H9 (cell line): ENCODE results near the gene DES. TPM values are rescaled to one million over a fixed set of nuclear protein-coding genes. Genes with fewer than 3 reads are reported as not detected.

Experiments
- DNase-seq: peaks from one replicate; pipeline ENCODE4 v3.0.0-alpha.2; 2017
- H2AFZ ChIP-seq: one replicate; pipeline ENCODE4 v1.6.1; 2013; ENCODE audit warnings: mild to moderate bottlenecking, low read length, control low read depth, moderate library complexity
- H2AK5ac ChIP-seq: 2 replicates; pipeline ENCODE4 v1.6.1; 2013; ENCODE audit warnings: low read length, control low read depth, mixed read lengths; ENCODE audit not compliant: insufficient read length
- H2BK120ac ChIP-seq: one replicate; pipeline ENCODE4 v1.6.1; 2013; ENCODE audit warnings: low read depth, mild to moderate bottlenecking, low read length, control low read depth, inconsistent platforms; ENCODE audit not compliant: poor library complexity, severe bottlenecking
- H2BK12ac ChIP-seq: 2 replicates; pipeline ENCODE4 v1.6.1; 2013; ENCODE audit warnings: low read length, control low read depth, mixed read lengths, low read depth; ENCODE audit not compliant: insufficient read length
- H2BK15ac ChIP-seq: 2 replicates; pipeline ENCODE4 v1.6.1; 2013; ENCODE audit warnings: low read depth, low read length, control low read depth
- H2BK20ac ChIP-seq: one replicate; pipeline ENCODE4 v1.6.1; 2013; ENCODE audit warnings: low read depth, mild to moderate bottlenecking, low read length, control low read depth, inconsistent platforms; ENCODE audit not compliant: poor library complexity, severe bottlenecking
- H2BK5ac ChIP-seq: 2 replicates; pipeline ENCODE4 v1.6.1; 2013; ENCODE audit warnings: low read length, control low read depth, mixed read lengths; ENCODE audit not compliant: insufficient read length
- H3K14ac ChIP-seq: 2 replicates; pipeline ENCODE4 v1.6.1; 2013; ENCODE audit warnings: low read length, control low read depth; ENCODE audit not compliant: insufficient read depth
- H3K18ac ChIP-seq: 2 replicates; pipeline ENCODE4 v1.6.1; 2013; ENCODE audit warnings: low read depth, mild to moderate bottlenecking, mixed read lengths, low read length, control low read depth; ENCODE audit not compliant: insufficient read length
- H3K23ac ChIP-seq: 2 replicates; pipeline ENCODE4 v1.6.1; 2013; ENCODE audit warnings: low read length, control low read depth, mixed read lengths, low read depth; ENCODE audit not compliant: insufficient read length
- H3K23me2 ChIP-seq: 2 replicates; pipeline ENCODE4 v1.6.1; 2013; ENCODE audit warnings: low read depth, mild to moderate bottlenecking, mixed read lengths, low read length, control low read depth; ENCODE audit not compliant: insufficient read length, poor library complexity, severe bottlenecking
- H3K27ac ChIP-seq: 2 replicates; pipeline ENCODE4 v1.5.1; 2013; ENCODE audit warnings: low read length, control low read depth, mixed read lengths, low read depth; ENCODE audit not compliant: insufficient read length
- H3K27me3 ChIP-seq: 2 replicates; pipeline ENCODE4 v1.6.1; 2013; ENCODE audit warnings: low read length, control low read depth, inconsistent platforms; ENCODE audit not compliant: insufficient read depth
- H3K4ac ChIP-seq: 2 replicates; pipeline ENCODE4 v1.6.1; 2013; ENCODE audit warnings: low read depth, mild to moderate bottlenecking, control low read depth, inconsistent platforms, low read length, moderate library complexity
- H3K4me1 ChIP-seq: 2 replicates; pipeline ENCODE4 v1.6.1; 2013; ENCODE audit warnings: low read length, control low read depth, inconsistent platforms; ENCODE audit not compliant: insufficient read depth
- H3K4me2 ChIP-seq: 2 replicates; pipeline ENCODE4 v1.6.1; 2013; ENCODE audit warnings: low read length, control low read depth, mixed read lengths; ENCODE audit not compliant: insufficient read length, insufficient read depth
- H3K56ac ChIP-seq: 2 replicates; pipeline ENCODE4 v1.6.1; 2013; ENCODE audit warnings: low read depth, mild to moderate bottlenecking, mixed read lengths, low read length, control low read depth; ENCODE audit not compliant: insufficient read length
- H3K79me1 ChIP-seq: 2 replicates; pipeline ENCODE4 v1.6.1; 2013; ENCODE audit warnings: low read depth, mild to moderate bottlenecking, moderate library complexity, low read length, control low read depth, inconsistent platforms; ENCODE audit not compliant: insufficient read depth, poor library complexity, severe bottlenecking
- H3K79me2 ChIP-seq: 2 replicates; pipeline ENCODE4 v1.6.1; 2013; ENCODE audit warnings: low read length, control low read depth, inconsistent platforms; ENCODE audit not compliant: insufficient read depth
- H3K9ac ChIP-seq: 2 replicates; pipeline ENCODE4 v1.6.1; 2013; ENCODE audit warnings: low read length, control low read depth, mixed read lengths; ENCODE audit not compliant: insufficient read length; ENCODE audit errors: extremely low read depth
- H3K9me3 ChIP-seq: one replicate; pipeline ENCODE4 v1.6.1; 2013; ENCODE audit warnings: low read depth, low read length, inconsistent platforms; ENCODE audit not compliant: control insufficient read depth
- H3T11ph ChIP-seq: one replicate; pipeline ENCODE4 v1.6.1; 2013; ENCODE audit warnings: mild to moderate bottlenecking, low read length, control low read depth, inconsistent platforms
- H4K20me1 ChIP-seq: one replicate; pipeline ENCODE4 v1.6.1; 2013; ENCODE audit not compliant: control insufficient read depth, insufficient read length, insufficient read depth
- H4K5ac ChIP-seq: 2 replicates; pipeline ENCODE4 v1.6.1; 2013; ENCODE audit warnings: low read depth, mild to moderate bottlenecking, mixed read lengths, low read length, control low read depth; ENCODE audit not compliant: insufficient read length
- H4K8ac ChIP-seq: replicated peaks from 2 replicates; pipeline ENCODE4 v1.6.1; 2013; ENCODE audit warnings: low read length, control low read depth, mixed read lengths, low read depth; ENCODE audit not compliant: insufficient read length
- H4K91ac ChIP-seq: 2 replicates; pipeline ENCODE4 v1.6.1; 2013; ENCODE audit warnings: low read depth, mild to moderate bottlenecking, moderate library complexity, mixed read lengths, low read length, control low read depth; ENCODE audit not compliant: insufficient read length
- H3K27ac Mint-ChIP-seq, 3 experiments: 2 replicates in 2 of 3; 3 replicates in 1 of 3; pipeline ENCODE4 v1.8.0; 2020 to 2021; ENCODE audit warnings: mixed read lengths in 3 of 3, mild to moderate bottlenecking in 1 of 3, moderate library complexity in 1 of 3
- H3K27me3 Mint-ChIP-seq: 2 replicates; pipeline ENCODE4 v1.8.0; 2021; ENCODE audit warnings: low read depth, mild to moderate bottlenecking, moderate library complexity, mixed read lengths
- H3K36me3 Mint-ChIP-seq, 3 experiments: 2 replicates in 2 of 3; 3 replicates in 1 of 3; pipeline ENCODE4 v1.8.0; 2020 to 2021; ENCODE audit warnings: low read depth in 3 of 3, mixed read lengths in 3 of 3; ENCODE audit not compliant: insufficient read depth in 1 of 3
- H3K4me1 Mint-ChIP-seq, 2 experiments: 2 replicates each; pipeline ENCODE4 v1.8.0; 2020; ENCODE audit warnings: mixed read lengths in 2 of 2
- H3K4me3 Mint-ChIP-seq, 2 experiments: 2 replicates in 1 of 2; 3 replicates in 1 of 2; pipeline ENCODE4 v1.8.0; 2020 to 2021; ENCODE audit warnings: mild to moderate bottlenecking in 2 of 2, mixed read lengths in 2 of 2, moderate library complexity in 1 of 2
- H3K9me3 Mint-ChIP-seq, 2 experiments: 2 replicates in 1 of 2; 3 replicates in 1 of 2; pipeline ENCODE4 v1.8.0; 2020; ENCODE audit warnings: mild to moderate bottlenecking in 2 of 2, mixed read lengths in 2 of 2, moderate library complexity in 1 of 2
- CTCF ChIP-seq: fragments of 200-600 bp; sonication (generic); conservative IDR thresholded peaks from 3 replicates; pipeline ENCODE4 v1.8.0; 2021; ENCODE audit warnings: antibody characterized with exemption, mild to moderate bottlenecking
- WGBS: extraction: QIAGEN DNeasy Blood & Tissue Kit; methylation state at CpG from one replicate; pipeline ENCODE4 v1.1.7; 2013; ENCODE audit warnings: missing lambda C conversion rate, low lambda C conversion rate, mixed read lengths; ENCODE audit not compliant: insufficient read length; ENCODE audit errors: extremely low coverage; 5-methylcytosine and 5-hydroxymethylcytosine counted together
- total RNA-seq: library from RNA; stranded (reverse); gene quantifications from 2 replicates; pipeline ENCODE4 v1.2.1, GENCODE V29; 2021

DES gene
- total RNA-seq, 1 experiment from 2014 or later: 4.6 TPM

GRCh38 chr2:219437690-219438206 lies 19.6 kb downstream of the DES start:
- Histone ChIP-seq H3K79me2 (no peaks in the 10 kb centered on the region), H4K91ac (no peak overlapping the region), H3K4me1 (peaks cover 2% of the 10 kb centered on the region; the same call in 1 of the 2 replicates), H3K14ac (no peak overlapping the region), H3K9ac (no peak overlapping the region), H4K20me1 (no peaks in the 10 kb centered on the region), H2BK5ac (no peak overlapping the region), H3K23me2 (peaks cover 9% of the 10 kb centered on the region), H2BK15ac (no peak overlapping the region), H2BK120ac (no peak overlapping the region), H3K27me3 (peaks cover 5% of the 10 kb centered on the region; the same call in 1 of the 2 replicates), H2BK20ac (no peak overlapping the region), H4K8ac (no peak overlapping the region), H3K27ac (no peak overlapping the region), H3K18ac (no peak overlapping the region), H3K4me2 (no peak overlapping the region), H3K79me1 (no peaks in the 10 kb centered on the region), H2BK12ac (no peak overlapping the region), H3K23ac (no peak overlapping the region), H3K4ac (no peak overlapping the region), H3T11ph (no peak overlapping the region), H4K5ac (no peak overlapping the region), H3K56ac (no peak overlapping the region), H2AK5ac (no peak overlapping the region), H2AFZ (no peak overlapping the region), H3K9me3 (no peaks in the 10 kb centered on the region)
- H3K4me3 Mint-ChIP-seq: no peak overlapping the region
- H3K27ac Mint-ChIP-seq: no peak overlapping the region
- TF ChIP-seq CTCF: no peak
- H3K27me3 Mint-ChIP-seq: peaks cover 32% of the 10 kb centered on the region
- H3K9me3 Mint-ChIP-seq: no peaks in the 10 kb centered on the region
- DNase-seq: no peak
- no CpG with 5 or more reads among the region's 6 CpGs for WGBS
- H3K36me3 Mint-ChIP-seq: no peaks in the 10 kb centered on the region
- peaks cover 14 to 16% of the 10 kb centered on the region in 2 experiments for H3K4me1 Mint-ChIP-seq
